Mesenteric fat pad (tissue), 1 donor: ENCODE data around the gene DBT. TPM values are rescaled to one million over a fixed set of nuclear protein-coding genes. Genes with fewer than 3 reads are reported as not detected.

Experiments
- microRNA-seq: library from miRNA; unstranded; fragments of <30 nt; microRNA quantifications from one replicate; pipeline ENCODE4 v1.2.0, GENCODE V29; 2020; ENCODE audit warnings: borderline number of aligned reads
- total RNA-seq: library from RNA; stranded (reverse); fragmentation: NEBNext Ultra II Directional; extraction: Animal tissue kit (Norgen Biotek cat#: 25700); gene quantifications from one replicate; pipeline ENCODE4 v1.2.1, GENCODE V29; 2021
- donor health status: DM: yes; HTN: yes; CAD: no.

Gene DBT
- total RNA-seq, 1 donor from 2014 or later, result 9.3 TPM

Small RNA genes within 50 kb of the gene (microRNA-seq; reads per million reads assigned to microRNA genes)
- gene MIR553, result not detected

Other genes with a start within 250 kb of the DBT start
- 2.2 TPM for gene SASS6, start 116.9 kb downstream of the DBT start, total RNA-seq
- 14.4 TPM for gene TRMT13, start 116.7 kb downstream of the DBT start, total RNA-seq
- gene LRRC39, start 71.6 kb downstream of the DBT start, total RNA-seq, result 1.0 TPM
- 28.7 TPM for gene RTCA, start 16.4 kb upstream of the DBT start, total RNA-seq
- gene CDC14A, start 102.7 kb upstream of the DBT start, total RNA-seq, result 6.8 TPM